Measurements from ENCODE around the gene ARID5B.

ARID5B gene

DNA sequence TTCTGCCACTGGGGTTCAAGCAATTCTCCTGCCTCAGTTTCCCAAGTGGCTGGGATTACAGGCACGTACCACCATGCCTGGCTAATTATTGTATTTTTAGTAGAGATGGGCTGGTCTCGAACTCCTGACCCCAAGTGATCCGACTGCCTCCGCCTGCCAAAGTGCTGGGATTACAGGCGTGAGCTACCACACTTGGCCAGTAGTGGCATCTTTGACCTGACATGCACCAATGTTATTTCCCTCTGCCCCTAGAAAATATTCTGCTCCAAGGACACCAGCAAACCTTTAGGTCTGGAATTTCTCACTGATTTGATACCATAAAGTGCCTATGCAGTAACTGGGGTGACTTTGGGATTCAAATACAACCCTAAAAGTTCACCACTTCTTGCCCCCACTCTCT, 179.4 kb downstream of the ARID5B start:
- CTCF ChIA-PET: interaction anchor here (0.6 to 1.4 kb wide), 4 partner anchors 11 to 164 kb away, joined by 3 to 7 read pairs (median 4); no protein-coding TSS in a partner anchor
- POLR2A ChIA-PET: no interaction called here
- DNase-seq (ENCODE audit: low read depth, low spot score): no peak
- TF ChIP-seq, protein P1, sequence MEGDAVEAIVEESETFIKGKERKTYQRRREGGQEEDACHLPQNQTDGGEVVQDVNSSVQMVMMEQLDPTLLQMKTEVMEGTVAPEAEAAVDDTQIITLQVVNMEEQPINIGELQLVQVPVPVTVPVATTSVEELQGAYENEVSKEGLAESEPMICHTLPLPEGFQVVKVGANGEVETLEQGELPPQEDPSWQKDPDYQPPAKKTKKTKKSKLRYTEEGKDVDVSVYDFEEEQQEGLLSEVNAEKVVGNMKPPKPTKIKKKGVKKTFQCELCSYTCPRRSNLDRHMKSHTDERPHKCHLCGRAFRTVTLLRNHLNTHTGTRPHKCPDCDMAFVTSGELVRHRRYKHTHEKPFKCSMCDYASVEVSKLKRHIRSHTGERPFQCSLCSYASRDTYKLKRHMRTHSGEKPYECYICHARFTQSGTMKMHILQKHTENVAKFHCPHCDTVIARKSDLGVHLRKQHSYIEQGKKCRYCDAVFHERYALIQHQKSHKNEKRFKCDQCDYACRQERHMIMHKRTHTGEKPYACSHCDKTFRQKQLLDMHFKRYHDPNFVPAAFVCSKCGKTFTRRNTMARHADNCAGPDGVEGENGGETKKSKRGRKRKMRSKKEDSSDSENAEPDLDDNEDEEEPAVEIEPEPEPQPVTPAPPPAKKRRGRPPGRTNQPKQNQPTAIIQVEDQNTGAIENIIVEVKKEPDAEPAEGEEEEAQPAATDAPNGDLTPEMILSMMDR (IDR thresholded peaks at IDR 0.05; ENCODE audit: insufficient read depth, low read length, missing control alignments): no peak
- no peak overlapping the region for H3K4me3 ChIP-seq (ENCODE audit: low read depth, low read length)

DNA sequence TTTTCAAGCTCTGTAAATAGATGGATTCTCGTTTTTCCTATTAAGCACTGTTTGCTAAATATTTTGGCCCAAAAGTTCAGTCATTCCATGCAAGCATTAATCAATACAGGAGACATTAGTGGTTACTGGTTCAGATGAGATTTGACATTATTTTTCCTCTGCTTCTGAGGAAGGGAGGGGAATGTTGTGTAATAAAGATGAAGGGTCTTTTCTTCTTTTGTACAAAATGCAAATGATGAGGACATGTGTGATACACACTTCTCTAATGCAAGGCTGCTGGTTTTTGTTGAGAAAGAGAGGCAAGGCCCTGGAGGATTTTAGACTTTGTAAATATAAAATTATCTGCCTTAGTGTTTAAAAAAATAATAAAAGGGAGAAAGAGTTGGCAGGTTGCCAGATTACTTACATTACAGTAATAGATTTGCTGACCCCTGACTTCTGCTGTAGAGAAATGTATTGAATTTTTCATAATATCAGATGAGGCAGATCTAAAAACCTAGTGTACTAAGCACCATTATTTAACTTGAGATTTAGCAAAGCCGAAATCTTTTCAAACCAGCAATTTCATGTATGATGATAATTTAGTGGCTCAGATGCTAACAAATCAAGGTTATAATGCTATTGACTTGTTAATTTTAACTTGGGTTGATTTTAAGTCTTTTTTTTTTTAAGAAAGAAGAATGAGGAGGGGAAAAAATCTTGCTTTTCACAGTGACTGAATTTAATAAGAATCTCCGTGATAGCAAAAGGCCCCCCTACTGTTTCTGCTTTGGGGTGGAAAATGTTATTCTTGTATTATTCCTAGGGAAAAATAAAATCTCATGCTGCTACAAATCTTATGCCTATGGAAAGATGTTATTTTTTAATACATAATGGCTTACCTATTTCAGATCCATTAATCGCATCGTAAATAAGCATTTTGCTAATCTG, 180.1 kb downstream of the ARID5B start:
- POLR2A ChIA-PET: no interaction called here
- no peak overlapping the region for H3K4me3 ChIP-seq (ENCODE audit: low read depth, low read length)
- no peak for DNase-seq (ENCODE audit: low read depth, low spot score)
- CTCF ChIA-PET: interaction anchor here (0.6 to 1.1 kb wide), 4 partner anchors 11 to 179 kb away, joined by 3 to 4 read pairs (median 3); no protein-coding TSS in a partner anchor
- TF ChIP-seq, protein P1 (IDR thresholded peaks at IDR 0.05; ENCODE audit: insufficient read depth, low read length, missing control alignments): no peak

DNA sequence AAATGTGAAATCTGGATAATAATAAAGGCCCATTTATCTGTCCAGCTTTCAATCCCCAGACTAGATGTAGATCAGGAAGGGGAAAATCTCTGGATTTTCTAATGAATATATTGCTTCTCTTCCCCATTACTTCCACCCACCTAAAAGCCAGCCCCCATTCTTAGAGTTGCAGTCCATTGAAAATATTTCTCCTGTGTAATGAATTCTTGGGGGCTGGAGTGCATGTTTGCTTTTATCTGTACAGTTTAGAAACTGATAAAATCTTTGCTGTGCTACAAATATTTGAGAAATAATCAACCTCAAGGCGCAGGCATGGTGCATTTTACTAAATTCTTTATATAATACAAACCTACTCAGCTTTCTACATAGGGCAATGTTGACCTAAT, 180.8 kb downstream of the ARID5B start:
- no peak for DNase-seq (ENCODE audit: low read depth, low spot score)
- ChIA-PET CTCF (interaction anchor here (1.1 kb wide), 1 partner anchor 180 kb away, joined by 3 read pairs; no protein-coding TSS in a partner anchor), POLR2A (no interaction called here)
- TF ChIP-seq, protein P1 (IDR thresholded peaks at IDR 0.05; ENCODE audit: insufficient read depth, low read length, missing control alignments): no peak
- H3K4me3 ChIP-seq (ENCODE audit: low read depth, low read length): no peak overlapping the region

DNA sequence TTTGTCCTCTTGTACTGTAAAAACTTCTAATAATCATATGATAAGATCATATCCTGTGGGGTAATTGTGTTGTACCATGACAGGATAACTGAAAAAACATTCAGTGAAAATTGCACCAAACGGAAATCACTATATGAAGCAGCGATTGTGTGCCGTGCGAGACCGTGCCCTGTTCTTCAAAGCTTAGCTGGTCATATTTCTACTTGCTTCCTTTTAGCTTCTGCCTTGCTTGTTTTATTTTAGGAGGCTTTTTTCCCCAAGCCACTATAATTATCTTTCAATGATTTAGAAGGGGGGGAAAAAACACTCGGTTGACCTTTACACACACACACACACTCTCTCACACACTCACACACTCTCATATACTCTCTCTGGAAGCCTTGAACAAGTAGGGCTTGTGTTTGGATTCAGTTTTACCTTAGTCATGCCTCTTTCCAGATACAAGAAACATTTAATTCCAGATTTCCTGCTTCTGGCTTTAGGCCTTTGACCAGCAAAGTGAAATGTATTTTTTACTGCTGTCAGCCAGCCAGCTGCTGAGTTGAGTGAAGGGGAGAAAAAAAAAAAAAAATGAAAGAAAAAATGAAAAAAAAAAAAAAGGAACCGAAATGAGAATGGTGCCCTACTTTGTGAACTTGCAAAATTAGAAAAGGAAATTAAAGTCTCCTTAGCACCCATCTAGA, 181.4 kb downstream of the ARID5B start:
- no peak overlapping the region for H3K4me3 ChIP-seq (ENCODE audit: low read depth, low read length)
- no peak for DNase-seq (ENCODE audit: low read depth, low spot score)
- TF ChIP-seq, protein P1 (IDR thresholded peaks at IDR 0.05; ENCODE audit: insufficient read depth, low read length, missing control alignments): no peak
- CTCF ChIA-PET: interaction anchor here (1.1 to 1.3 kb wide), 2 partner anchors 167 to 181 kb away, joined by 3 to 4 read pairs; no protein-coding TSS in a partner anchor
- POLR2A ChIA-PET: interaction anchor here (0.7 kb wide), 1 partner anchor 95 kb away, joined by 3 read pairs; no protein-coding TSS in a partner anchor

DNA sequence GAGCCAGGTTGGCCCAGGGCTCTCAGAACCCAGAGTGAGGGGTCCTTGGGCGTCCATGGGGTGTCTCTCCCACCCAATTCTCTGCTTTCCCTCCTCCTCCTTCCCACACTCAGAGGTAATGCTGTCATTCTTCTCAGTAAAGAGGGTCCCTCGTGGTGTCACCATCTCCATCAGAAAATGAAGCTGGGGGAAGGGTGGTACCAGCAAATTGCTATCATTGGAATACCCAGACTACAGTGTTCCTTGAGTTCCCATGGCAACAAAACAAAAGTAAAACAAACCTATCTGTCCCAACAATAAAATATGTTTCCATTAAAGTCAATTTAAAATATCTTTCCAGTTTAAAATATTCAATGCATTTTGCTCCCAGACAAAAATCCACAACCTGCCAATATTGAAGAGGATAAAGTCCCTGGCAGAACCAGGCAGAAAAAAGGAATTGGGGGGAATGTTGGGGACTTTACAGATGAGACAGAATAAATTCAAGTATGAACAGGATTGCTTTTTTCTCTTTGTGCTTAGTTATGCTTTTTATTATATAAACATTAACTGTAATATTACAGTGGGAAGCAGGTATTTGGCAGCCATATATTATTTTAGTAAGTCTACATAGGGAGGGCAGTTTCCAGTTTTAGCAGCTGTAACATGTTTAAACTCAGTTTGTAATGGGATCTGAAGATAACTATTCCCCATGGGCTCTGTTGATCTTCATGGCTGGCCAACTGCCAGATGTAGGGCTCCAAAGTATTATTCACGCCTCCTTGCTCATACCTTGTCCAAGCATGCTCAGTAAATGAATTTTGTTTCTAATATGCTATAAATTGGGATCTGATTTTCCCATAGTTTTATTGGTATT, 182.1 kb downstream of the ARID5B start:
- POLR2A ChIA-PET: interaction anchor here (0.7 to 1.0 kb wide), 2 partner anchors 34 to 96 kb away, joined by 3 read pairs; no protein-coding TSS in a partner anchor
- no peak overlapping the region for H3K4me3 ChIP-seq (ENCODE audit: low read depth, low read length)
- TF ChIP-seq, protein P1 (IDR thresholded peaks at IDR 0.05; ENCODE audit: insufficient read depth, low read length, missing control alignments): no peak
- DNase-seq (ENCODE audit: low read depth, low spot score): no peak
- CTCF ChIA-PET: interaction anchor here (1.2 to 1.3 kb wide), 2 partner anchors 43 to 166 kb away, joined by 3 to 4 read pairs; no protein-coding TSS in a partner anchor
